Measurements from ENCODE around the gene STARD13. TPM values are rescaled to one million over a fixed set of nuclear protein-coding genes. Genes with fewer than 3 reads are reported as not detected.
A peak's percentile ranks its signal among the peaks of the same experiment; 100 is the strongest.
"Not testable (repeated sequence)": the region's sequence is repeated elsewhere in the genome, so short reads cannot be mapped to it uniquely, and the experiment has no call there.

The STARD13 gene
- total RNA-seq, 6 experiments from 2014 or later: 7.0 to 16.1 (median 9.8) TPM

DNA sequence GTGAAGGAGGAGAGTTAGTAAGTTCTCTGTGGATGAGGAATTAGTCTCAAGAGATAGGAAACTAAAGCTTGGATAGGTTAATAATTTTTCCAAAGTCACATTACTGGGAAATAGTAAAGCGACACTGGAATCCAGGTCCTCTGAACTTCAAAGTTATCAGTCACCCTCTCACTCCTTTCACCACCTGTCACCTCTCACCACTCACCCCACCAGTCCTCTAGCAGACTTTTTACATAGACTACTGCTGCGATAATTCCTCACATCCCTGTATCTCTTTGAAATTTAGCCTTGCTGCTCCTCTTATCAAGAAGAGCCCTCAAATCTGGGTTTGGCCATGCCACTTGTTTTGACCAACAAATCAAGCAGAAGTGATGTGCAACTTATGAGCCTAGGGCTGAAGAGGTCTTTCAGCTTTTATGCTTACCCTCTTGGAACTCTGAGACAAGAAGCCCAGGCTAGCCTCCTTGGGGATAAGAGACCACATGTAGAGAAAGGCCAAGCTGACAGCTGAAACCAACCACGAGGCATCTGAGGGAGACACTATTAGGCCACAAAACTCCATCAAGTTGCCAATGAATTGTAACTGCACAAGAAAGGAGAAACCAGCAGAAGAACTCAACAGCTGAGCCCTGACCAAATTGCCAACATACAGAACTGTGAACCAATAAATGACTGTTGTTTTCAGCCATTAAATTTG, 41.2 kb downstream of the STARD13 start:
- intact Hi-C loops (cut with DNase I): no loop called here
- no peak overlapping the region for H3K4me3 ChIP-seq
- no peak overlapping the region for H3K27ac ChIP-seq
- no peaks in the 10 kb centered on the region for H3K27me3 ChIP-seq
- H3K4me1 ChIP-seq: no peaks in the 10 kb centered on the region
- DNase-seq (no peak), ATAC-seq (no peak)
- no peak for TF ChIP-seq CTCF (IDR thresholded peaks at IDR 0.05)
- TF ChIP-seq POLR2A (IDR thresholded peaks at IDR 0.05): no peak
- H3K36me3 ChIP-seq: no peaks in the 10 kb centered on the region
- H3K9me3 ChIP-seq: no peaks in the 10 kb centered on the region
- 89% methylated on average over 3 of the region's 3 CpGs for WGBS (ENCODE audit: insufficient coverage, low coverage, low lambda C conversion rate, missing lambda C conversion rate)

DNA sequence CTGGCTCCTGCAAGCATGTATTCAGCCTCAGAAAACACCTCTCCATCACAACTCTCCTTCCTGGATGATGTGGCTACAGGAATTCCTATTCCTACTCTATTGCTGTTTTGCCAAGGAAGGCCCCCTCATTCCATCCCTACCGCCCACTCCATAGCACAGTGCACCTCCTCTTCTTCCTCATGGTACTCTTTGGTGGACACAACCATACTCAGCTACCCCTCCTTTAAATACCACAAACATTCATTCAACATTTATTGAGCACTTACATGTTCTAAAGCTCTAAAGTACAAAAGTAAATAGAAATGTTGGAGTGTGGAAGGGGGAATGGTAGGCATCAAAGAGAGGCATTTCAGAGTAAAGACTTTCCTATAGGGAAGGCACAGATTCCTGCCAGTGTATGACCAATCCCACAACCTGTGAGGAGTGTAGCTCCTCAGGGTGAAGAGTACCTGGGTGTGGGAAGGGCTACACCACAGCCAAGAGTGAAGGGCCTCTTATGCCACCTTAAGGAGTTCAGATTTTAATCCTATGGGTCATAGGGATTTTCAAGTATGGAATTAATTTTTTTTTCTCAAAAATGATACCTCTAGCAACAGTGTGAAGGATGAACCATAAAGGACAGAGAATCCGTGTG, 42.5 kb downstream of the STARD13 start:
- H3K27me3 ChIP-seq: no peaks in the 10 kb centered on the region
- TF ChIP-seq POLR2A (IDR thresholded peaks at IDR 0.05): no peak
- TF ChIP-seq CTCF (IDR thresholded peaks at IDR 0.05): no peak
- DNase-seq (no peak), ATAC-seq (no peak)
- no peaks in the 10 kb centered on the region for H3K36me3 ChIP-seq
- H3K9me3 ChIP-seq: no peaks in the 10 kb centered on the region
- 95% methylated on average over 2 of the region's 2 CpGs for WGBS (ENCODE audit: insufficient coverage, low coverage, low lambda C conversion rate, missing lambda C conversion rate)
- H3K4me3 ChIP-seq: no peak overlapping the region
- H3K4me1 ChIP-seq: no peaks in the 10 kb centered on the region
- H3K27ac ChIP-seq: no peak overlapping the region
- intact Hi-C loops (cut with DNase I): no loop called here

DNA sequence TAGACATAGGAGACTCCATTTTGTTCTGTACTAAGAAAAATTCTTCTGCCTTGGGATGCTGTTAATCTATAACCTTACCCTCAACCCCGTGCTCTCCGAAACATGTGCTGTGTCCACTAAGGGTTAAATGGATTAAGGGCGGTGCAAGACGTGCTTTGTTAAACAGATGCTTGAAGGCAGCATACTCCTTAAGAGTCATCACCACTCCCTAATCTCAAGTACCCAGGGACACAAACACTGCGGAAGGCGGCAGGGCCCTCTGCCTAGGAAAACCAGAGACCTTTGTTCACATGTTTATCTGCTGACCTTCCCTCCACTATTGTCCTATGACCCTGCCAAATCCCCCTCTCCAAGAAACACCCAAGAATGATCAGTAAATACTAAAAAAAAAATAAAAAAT, 43.2 kb downstream of the STARD13 start:
- H3K4me1 ChIP-seq; intact Hi-C loops (cut with DNase I); ATAC-seq; H3K27ac ChIP-seq; H3K9me3 ChIP-seq; DNase-seq; H3K27me3 ChIP-seq; H3K4me3 ChIP-seq; H3K36me3 ChIP-seq: not testable (repeated sequence)
- WGBS (ENCODE audit: insufficient coverage, low coverage, low lambda C conversion rate, missing lambda C conversion rate): 67% methylated on average over 1 of the region's 6 CpGs

DNA sequence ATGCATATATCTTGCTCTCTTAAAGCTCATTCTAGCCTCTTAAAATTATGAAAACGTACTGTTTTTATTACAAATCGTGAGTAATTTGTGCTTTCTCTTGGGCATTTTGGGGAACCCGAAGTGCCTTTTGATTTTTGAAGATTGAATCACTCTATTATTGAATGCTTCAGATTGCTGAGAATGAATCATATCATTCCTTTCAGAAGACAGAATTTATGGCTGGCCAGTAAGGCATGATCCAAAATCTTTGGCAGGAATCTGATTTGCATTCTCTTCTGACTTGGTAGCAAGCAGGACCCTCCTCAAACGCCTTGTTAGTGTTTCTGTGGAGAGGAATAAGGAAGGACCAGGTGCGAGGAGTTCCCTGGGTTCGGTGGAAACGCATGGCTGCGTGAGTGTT, 49.5 kb downstream of the STARD13 start:
- Histone ChIP-seq H3K9me3 (no peaks in the 10 kb centered on the region), H3K27ac (no peak overlapping the region), H3K4me3 (no peak overlapping the region), H3K27me3 (no peaks in the 10 kb centered on the region), H3K36me3 (no peaks in the 10 kb centered on the region), H3K4me1 (peaks cover 2 to 20% (median 11%) of the 10 kb centered on the region in 4 donors)
- intact Hi-C loops (cut with DNase I): no loop called here
- ATAC-seq: no peak
- DNase-seq: no peak
- 82% methylated on average over 8 of the region's 8 CpGs for WGBS (ENCODE audit: insufficient coverage, low coverage, low lambda C conversion rate, missing lambda C conversion rate)
- TF ChIP-seq POLR2A (IDR thresholded peaks at IDR 0.05) (no peak), CTCF (IDR thresholded peaks at IDR 0.05) (no peak)

DNA sequence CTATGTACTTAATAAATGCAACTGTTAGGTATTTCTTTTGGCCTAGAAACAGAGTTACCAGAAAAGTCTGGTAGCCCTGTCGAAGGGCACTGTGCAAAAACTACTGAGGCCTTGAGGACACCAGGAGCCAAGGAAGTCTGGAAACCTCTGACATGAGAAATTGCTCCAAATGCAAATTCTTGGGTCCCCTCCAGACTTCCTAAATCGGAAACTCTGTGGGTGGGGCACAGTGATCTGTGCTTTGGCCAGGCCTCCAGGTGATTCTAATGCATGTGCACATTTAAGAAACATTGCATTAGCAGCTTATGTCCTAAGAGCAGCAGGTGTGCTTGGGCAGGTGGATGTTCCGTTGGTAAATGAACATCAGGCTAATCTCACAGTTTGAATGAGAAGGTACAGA, 50.0 kb downstream of the STARD13 start:
- intact Hi-C loops (cut with DNase I): no loop called here

More for the DNA sequence above, 50.0 kb downstream of the STARD13 start:
- Histone ChIP-seq H3K27me3 (no peaks in the 10 kb centered on the region), H3K4me1 (peaks cover 2 to 20% (median 11%) of the 10 kb centered on the region in 4 donors), H3K4me3 (no peak overlapping the region), H3K27ac (peak overlapping the region in 1 of 3 donors; percentile 57), H3K9me3 (no peaks in the 10 kb centered on the region), H3K36me3 (no peaks in the 10 kb centered on the region)
- DNase-seq (no peak), ATAC-seq (peak in 1 of 4 donors; percentile 9)
- WGBS (ENCODE audit: insufficient coverage, low coverage, low lambda C conversion rate, missing lambda C conversion rate): 45% methylated on average over 3 of the region's 3 CpGs
- TF ChIP-seq POLR2A (IDR thresholded peaks at IDR 0.05) (no peak), CTCF (IDR thresholded peaks at IDR 0.05) (no peak)

Measured in right lobe of liver (tissue), 6 donors.